HepG2 (cell line): ENCODE data around the gene TFPI.

Experiments
- HOXD1 ChIP-seq: sonication (generic); formaldehyde crosslinking; IDR thresholded peaks from 2 replicates; pipeline ENCODE4 v1.5.0; 2020; ENCODE audit warnings: missing genetic modification reagents
- MYC ChIP-seq: sonication (generic); formaldehyde crosslinking; IDR thresholded peaks from 2 replicates; pipeline ENCODE4 v1.9.0; 2021; ENCODE audit warnings: missing genetic modification reagents, borderline replicate concordance
- SAP130 ChIP-seq: IDR thresholded peaks from 2 replicates; pipeline ENCODE4 v1.6.1; 2016; ENCODE audit warnings: low read depth
- ZNF367 ChIP-seq: sonication (generic); formaldehyde crosslinking; IDR thresholded peaks from 2 replicates; pipeline ENCODE4 v1.4.0; 2020; ENCODE audit warnings: missing genetic modification reagents, borderline replicate concordance
- ZNF749 ChIP-seq: sonication (generic); formaldehyde crosslinking; IDR thresholded peaks from 2 replicates; pipeline ENCODE4 v1.8.0; 2022; ENCODE audit warnings: mild to moderate bottlenecking, missing genetic modification reagents, moderate library complexity, borderline replicate concordance

DNA sequence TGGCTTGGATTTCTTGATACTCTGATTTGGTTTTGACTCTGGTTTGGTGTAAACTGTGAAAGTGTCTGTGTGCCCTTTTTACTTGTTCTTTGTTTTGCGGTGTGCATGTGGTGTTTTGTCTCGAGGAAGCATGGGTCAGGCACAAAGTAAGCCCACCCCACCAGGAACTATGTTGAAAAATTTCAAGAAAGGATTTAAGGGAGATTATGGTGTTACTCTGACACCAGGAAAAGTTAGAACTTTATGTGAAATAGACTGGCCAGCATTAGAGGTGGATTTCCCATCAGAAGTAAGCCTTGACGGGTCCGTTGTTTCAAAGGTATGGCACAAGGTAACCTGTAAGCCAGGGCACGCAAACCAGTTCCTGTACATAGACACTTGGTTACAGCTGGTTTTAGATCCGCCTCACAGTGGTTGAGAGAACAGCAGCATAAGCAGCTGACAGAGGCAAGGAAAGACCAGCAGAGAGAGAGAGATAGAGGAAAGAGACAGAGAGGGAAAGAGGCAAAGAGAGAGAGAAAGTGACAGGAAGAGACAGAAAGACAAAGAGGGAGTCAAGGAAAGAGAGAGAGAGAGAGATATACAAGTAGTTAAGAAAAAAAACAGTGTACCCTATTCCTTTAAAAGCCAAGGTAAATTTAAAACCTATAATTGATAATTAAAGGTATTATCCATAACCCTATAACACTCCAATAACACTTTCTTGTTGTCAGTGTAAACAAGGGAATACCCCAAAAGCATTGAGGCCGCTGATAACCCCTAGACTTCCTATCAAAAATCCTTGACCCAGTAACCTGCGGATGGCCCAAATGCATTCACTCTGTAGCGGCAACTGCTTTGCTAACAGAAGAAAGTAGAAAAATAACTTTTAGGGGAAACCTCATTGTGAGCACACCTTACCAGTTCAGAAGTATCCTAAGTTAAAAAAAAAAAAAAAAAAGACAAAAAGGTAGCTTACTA is 42.6 kb downstream of the TFPI start:
- TF ChIP-seq ZNF749 (no peak), MYC (CRISPR knock-in tag) (no peak), SAP130 (CRISPR knock-in tag) (peak; percentile 55), HOXD1 (CRISPR knock-in tag) (no peak), ZNF367 (CRISPR knock-in tag) (no peak)
